Ammon's horn (tissue), 1 donor: ENCODE data around the gene CITED4.

ENCODE experiments used
- DNase-seq: peaks from one replicate; pipeline ENCODE4 v3.0.0-alpha.2; 2016; ENCODE audit warnings: low spot score

Gene CITED4

DNA sequence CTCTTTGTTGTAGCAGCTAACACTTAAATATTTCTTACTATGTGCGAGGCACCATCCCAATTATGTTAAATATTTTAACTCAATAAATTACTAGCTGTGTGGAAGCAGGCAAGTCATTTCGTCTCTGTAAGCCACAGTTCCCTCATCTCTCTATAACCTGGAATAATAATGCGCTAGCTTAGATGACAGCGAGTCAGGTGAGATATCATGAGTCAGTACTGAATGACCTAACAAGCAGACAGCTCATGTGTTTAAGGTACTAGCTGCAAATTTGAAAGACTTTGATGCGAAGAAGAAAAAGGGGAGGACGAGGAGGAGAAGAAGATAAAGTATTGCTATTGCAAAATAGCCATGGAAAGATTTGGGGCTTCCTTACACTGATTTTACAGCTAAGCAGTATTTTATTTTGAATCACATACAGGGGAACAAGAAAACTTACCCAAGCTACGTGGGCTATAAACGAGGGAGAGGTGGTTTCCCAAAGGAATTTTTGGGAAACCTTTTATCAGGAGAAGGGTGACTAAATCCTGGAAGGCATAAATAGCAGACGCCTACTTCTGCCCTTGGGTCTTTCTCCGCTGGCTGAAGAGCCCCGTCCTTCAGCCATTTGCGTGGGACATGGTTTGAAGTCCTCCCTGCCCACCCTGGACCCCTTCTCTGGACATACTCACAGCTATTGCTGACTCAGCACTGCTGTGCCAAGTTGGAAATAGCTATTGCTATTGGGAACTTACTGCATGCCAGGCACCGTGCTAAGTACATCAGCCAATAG lies 8.9 kb downstream of the CITED4 start:
- no peak for DNase-seq

DNA sequence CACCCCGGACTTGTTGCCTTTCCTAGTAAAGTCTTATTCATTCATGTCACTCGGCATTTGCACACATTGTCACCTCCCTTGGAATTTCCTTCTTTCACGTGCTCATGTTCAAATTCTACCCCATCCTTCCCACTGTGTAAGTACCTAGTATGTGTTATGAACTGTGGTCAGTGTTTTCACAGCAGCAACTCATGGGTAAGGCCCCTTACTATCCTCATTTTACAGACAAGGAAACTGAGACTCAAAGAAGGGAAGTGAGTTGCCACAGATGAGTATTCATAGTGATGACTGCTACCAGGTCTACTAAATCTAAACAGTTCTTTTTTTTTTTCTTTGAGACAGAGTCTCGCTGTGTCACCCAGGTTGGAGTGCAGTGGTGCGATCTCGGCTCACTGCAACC lies 10.5 kb downstream of the CITED4 start:
- DNase-seq: no peak

- DNase-seq: peak; percentile 87
Observed at GRCh38 chr1:40849801-40850592, 12.2 kb downstream of the CITED4 start.

DNA sequence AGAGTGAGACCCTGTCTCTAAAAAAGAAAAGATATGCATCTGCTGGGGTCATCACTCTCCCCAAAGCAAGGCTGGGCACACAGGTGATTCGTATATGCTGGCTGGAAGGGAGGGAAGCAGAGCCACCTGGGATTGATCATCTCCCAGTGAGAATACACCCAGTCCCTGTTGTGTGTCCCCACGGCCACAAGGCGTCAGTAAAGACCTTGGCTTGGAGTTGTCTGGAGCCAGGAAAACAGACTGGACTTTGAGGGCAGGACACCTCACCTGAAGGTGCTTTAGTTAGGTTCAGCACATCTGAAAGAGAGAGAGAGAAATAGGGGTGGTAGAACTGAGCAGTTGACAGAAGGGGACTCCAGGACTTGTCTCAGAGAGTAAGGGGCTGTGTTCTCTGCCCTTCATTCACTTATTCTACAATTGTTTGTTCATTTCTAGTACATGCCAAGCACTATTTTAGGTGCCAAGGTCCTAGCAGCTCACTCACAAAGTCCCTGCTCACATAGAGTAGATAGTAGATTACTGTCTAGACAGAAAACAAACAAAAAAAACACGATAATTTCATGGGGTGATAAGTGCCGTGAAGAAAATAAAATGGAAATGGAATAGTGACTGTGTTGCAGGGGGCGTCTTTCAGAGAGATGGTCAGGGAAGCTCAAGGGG lies 13.5 kb downstream of the CITED4 start:
- peak; percentile 71 for DNase-seq

DNA sequence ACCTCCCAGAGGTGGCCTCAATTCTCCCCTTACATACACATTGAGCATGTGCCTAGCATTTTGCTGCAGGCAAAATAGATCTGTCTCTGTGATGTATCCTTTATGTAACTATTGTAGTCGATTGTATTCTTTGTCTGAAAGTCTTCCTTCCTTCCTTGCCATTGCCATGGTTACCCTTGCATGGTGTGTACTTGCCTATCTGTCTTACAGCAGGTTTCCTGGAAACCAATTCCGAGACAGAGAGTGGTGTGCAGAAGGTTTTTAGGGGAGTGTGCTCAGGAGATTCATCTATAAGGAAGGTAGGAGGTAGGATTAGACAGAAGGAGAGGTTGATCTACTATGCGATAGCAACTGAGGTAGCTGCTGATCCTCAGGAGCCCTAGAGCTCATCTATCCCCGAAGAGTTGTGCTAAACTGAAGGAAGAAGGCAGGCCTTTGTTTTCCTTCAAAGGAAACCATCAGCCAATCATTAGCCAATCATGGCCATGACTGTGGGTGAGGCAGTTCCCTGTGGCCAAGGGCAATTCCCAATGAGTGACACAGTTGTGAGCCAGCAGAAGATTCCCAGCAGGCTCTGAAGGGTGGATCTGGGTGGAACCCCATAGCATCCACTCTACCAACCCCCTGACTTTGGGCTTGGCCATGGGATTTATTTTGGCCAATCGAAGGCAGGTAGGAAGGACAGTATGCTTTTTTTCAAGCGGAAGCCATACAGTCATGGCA lies 15.0 kb downstream of the CITED4 start:
- peak; percentile 28 for DNase-seq

DNA sequence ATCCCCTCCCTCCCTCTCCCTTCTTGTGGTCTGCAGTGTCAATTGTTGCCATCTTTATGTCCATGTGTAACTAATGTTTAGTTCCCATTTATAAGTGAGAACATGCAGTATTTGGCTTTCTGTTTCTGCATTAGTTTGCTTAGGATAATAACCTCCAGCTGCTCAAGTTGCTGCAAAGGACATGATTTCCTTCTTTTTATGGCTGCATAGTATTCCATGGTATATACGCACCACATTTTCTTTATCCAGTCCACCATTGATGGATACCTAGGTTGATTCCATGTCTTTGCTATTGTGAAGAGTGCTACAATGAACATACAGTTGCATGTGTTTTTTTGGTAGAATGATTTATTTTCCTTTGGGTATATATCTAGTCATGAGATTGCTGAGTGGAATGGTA lies 16.3 kb downstream of the CITED4 start:
- DNase-seq: no peak

GRCh38 chr1:40844887-40845878 lies 17.0 kb downstream of the CITED4 start:
- DNase-seq: no peak

DNA sequence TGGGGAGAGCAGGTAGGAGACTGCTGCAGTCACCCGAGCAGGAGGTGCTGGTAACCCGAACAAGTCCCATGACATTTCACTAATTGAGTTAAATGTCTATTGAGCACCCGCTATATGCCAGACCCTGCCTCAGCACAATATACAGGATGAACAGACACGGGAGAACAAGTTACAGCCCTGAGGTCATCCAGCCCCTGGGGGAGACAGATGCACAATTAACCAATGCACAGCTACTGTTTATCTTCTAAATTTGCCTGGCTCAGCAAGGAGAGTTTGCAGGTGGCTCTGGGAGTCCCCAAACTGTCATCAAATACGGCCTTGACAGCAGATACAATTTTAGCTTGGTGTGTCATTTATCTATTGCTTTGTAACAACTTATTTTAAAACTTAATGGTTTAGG lies 18.1 kb downstream of the CITED4 start:
- DNase-seq: no peak

DNA sequence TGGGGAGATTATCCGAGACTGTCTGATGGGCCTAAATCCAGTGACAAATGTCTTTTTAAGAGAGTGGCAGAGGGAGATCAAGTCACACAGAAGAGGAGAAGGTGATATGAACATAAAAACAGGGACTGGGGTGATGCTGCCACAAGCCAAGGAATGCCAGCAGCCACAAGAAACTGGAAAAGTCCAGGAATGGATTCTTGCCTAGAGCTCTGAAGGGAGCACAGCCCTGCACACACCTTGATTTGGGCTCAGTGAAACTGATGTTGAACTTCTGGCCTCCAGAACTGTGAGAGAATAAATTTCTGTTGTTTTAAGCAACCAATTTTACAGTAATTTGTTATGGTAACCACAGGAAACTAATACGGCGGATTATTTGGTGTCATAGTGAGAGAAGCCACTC lies 19.5 kb downstream of the CITED4 start:
- no peak for DNase-seq

- DNase-seq: no peak
Observed at GRCh38 chr1:40842207-40842606, 20.0 kb downstream of the CITED4 start.

DNA sequence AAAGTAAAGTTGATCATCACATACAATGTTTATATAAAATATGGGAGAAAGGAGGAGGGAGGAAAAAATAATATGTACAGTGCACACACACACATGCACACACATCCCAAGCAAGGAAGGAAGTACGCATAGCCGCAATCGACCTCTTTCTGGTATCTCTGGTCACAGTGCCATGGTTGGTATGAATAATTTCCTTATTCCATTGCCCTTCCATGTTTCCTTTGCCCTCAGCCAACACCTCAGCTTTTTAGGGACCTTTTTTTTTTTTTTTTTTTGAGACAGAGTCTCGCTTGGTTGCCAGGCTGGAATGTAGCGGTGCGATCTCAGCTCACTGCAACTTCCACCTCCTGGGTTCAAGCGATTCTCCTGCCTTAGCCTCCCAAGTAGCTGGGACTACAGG lies 20.6 kb downstream of the CITED4 start:
- no peak for DNase-seq

DNA sequence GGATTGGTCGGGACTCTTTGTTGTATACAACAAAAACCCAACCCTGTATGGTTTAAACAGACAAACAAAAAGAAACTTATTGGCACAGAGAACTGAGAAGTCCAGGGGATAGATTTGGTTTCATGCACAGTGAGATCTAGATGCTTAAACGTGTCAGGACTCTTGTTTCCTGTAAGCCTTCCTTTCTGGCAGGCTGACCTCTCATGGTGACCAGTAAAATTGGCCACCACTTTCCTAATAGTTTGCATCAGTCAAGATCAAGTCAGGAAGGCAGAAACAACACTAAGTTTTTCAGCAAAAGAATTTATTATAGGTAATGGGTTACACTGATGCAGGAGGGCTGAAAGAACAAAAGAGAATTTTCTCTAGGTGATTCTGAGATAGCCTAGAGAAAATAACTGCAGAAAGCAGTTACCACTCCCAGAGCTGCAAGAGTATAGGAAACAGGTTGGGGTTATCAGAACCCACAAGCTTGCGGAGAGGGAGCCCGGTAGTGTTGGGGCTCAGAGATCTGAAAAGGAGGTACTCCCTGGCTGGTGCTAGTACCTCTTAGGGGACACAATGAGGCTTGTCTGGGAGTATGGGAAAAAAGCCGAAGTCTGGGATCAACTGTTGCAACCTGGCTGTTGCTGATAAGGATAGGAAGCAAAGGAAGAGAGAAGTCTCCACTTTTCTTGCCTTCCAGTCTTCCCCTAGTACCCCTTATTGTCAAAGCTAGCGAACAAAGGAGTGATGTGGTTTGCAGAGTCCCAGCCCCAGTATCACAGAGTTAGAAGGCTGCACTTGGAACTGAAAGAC lies 21.4 kb downstream of the CITED4 start:
- no peak for DNase-seq

GRCh38 chr1:40839943-40840335 lies 22.2 kb downstream of the CITED4 start:
- DNase-seq: no peak

DNA sequence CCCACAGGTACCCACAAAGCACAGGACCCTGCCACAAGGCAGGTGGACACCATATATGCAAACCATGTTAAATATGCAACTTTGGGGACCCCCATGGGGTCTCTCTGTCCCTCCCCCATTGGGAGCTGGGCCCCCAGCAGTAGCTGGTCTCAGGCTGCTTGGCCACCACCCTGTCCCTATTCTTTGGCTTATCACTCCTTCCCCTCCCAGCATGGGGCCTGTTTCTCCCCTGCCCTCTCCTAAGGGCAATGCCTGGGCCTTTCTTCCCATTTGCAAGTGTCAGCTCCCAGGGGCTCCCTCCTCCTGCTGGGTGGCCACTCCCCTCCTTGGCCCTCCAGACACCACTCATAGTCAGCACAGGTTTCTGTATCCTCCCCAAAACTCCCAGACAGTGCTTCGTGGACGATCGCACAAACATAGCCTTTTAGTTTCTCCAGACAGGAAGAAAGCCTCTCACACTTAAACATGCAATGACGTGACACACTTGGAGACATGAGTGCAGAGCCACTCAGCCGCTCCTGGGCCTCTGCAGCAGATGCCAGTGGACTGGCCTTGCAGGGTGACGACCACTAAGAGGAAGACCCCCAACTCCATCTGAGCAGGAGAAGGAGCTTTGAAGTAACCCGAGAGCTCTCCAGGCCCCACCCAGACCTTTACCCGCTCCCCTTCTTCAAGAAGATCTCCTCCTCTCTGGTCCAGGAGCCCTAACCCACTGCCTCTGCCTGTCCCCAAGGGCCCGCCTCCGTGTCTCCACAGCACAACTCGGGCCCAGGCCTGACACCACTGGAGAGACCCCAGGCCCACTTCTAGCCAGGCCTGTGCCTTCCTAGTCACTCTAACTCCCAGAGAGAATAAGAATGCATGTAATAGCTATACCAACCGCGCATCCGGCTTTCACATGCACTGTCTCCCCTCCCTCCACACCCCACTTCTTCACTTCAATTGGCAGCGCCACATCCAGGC lies 22.9 kb downstream of the CITED4 start:
- no peak for DNase-seq

DNA sequence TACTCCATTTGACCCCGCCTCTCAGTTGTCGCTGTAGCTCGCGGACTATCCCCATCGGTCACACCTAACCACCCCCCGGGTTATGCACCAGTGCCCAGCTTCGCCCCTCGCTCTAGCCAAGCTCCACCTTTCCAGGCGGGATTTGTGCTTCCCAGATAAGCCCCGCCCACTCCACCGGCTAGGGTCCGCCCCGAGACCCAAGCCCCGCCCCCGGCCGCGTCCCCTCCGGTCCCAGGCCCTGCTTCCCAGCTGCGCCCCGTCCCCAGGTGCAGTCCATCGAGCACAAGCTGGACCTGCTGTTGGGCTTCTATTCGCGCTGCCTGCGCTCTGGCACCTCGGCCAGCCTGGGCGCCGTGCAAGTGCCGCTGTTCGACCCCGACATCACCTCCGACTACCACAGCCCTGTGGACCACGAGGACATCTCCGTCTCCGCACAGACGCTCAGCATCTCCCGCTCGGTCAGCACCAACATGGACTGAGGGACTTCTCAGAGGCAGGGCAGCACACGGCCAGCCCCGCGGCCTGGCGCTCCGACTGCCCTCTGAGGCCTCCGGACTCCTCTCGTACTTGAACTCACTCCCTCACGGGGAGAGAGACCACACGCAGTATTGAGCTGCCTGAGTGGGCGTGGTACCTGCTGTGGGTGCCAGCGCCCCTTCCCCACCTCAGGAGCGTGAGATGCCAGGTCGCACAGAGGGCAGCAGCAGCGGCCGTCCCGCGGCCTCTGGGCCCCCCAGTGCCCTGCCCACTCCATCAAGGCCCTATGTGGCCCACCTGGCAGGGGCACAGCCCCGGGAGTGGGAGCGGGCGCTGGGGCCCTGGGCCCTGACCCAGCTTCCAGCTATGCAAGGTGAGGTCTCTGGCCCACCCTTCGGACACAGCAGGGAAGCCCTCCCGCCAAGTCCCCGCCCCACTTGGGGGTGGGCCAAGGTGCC lies 23.9 kb downstream of the CITED4 start:
- DNase-seq: no peak

DNA sequence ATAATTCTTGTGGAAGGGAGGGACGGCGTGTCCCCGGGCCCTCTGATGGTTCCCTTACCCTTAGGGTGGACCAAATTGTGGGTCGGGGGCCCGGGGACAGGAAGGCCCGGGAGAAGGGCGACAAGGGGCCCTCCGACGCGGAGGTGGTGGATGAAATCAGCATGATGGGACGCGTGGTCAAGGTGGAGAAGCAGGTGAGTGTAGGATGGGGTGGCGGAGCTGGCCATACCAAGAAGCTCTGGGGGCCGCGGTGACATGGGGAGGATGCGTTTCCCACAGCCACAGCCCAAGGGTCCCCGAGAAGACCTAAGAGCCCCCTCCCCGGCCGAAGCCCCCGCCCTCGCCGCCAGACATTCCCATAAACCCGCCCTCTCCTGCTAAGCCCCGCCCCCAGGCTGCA lies 24.6 kb downstream of the CITED4 start:
- no peak for DNase-seq

DNA sequence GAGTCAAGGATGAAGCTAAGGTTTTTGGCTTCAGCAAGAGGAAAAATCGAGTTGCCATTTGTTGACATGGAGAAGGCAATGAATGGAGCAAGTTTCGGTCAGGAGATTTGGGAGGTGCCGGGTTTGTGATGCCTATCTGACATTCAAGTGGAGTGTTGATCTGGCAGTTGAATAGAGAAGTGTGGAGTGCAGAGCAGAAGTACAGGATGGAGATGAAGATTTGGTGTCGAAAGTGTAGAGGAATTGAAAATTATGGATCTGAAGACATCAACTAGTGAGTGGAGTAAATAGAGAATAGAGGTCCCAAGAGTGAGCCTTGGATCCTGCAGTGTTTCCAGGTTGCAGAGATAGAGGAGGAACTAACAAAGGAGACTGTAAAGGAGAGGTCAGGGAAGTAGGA lies 25.9 kb downstream of the CITED4 start:
- DNase-seq: no peak

DNA sequence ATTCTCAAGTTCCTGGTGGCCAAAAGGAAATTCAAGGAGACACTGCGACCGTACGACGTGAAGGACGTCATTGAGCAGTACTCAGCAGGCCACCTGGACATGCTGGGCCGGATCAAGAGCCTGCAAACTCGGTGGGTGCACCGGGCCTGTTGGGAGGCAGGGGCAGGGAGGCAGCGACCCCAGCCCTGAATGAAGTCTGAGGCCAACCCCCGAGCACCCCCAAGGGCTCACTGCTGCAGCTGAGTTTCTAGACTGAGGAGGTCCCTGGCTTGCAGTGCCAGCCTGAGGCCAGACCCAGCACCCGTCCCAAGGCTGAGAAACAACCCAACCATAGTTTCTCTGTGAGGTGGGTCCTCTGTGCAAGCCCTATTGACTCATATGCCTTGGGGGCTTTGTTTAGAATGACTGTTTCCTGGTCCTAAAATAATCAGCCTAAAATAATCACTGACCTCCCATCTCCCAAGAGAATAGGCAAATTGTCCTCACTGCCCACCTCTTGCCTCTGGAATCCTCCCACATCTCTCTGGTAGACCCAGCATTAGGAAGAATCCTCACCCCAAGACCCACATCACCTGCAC lies 27.1 kb downstream of the CITED4 start:
- no peak for DNase-seq
